Measurements from ENCODE around the gene ARHGAP33.

DNA sequence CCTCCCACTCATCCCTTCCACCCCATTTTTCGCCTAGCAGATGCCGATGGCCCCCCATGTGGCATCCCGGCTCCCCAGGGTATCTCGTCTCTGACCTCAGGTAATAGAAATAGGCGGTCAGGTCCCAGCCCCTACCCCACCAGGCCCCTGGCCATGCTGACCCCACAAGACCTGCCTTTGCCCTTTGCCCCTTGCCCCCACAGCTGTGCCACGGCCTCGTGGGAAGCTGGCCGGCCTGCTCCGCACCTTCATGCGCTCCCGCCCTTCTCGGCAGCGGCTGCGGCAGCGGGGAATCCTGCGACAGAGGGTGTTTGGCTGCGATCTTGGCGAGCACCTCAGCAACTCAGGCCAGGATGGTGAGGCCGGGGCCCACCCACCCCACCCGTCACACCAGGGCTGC is 5.4 kb downstream of the ARHGAP33 start:
- TF ChIP-seq POLR2A (IDR thresholded peaks at IDR 0.05): no peak
- TF ChIP-seq CTCF (IDR thresholded peaks at IDR 0.05): no peak

Data from esophagus squamous epithelium (tissue), 4 donors.